H9 (cell line): ENCODE data around the gene TMEM178B. TPM values are rescaled to one million over a fixed set of nuclear protein-coding genes. Genes with fewer than 3 reads are reported as not detected.

ENCODE experiments used
- DNase-seq: peaks from one replicate; pipeline ENCODE4 v3.0.0-alpha.2; 2017
- H2AFZ ChIP-seq: one replicate; pipeline ENCODE4 v1.6.1; 2013; ENCODE audit warnings: mild to moderate bottlenecking, low read length, control low read depth, moderate library complexity
- H2AK5ac ChIP-seq: 2 replicates; pipeline ENCODE4 v1.6.1; 2013; ENCODE audit warnings: low read length, control low read depth, mixed read lengths; ENCODE audit not compliant: insufficient read length
- H2BK120ac ChIP-seq: one replicate; pipeline ENCODE4 v1.6.1; 2013; ENCODE audit warnings: low read depth, mild to moderate bottlenecking, low read length, control low read depth, inconsistent platforms; ENCODE audit not compliant: poor library complexity, severe bottlenecking
- H2BK12ac ChIP-seq: 2 replicates; pipeline ENCODE4 v1.6.1; 2013; ENCODE audit warnings: low read length, control low read depth, mixed read lengths, low read depth; ENCODE audit not compliant: insufficient read length
- H2BK15ac ChIP-seq: 2 replicates; pipeline ENCODE4 v1.6.1; 2013; ENCODE audit warnings: low read depth, low read length, control low read depth
- H2BK20ac ChIP-seq: one replicate; pipeline ENCODE4 v1.6.1; 2013; ENCODE audit warnings: low read depth, mild to moderate bottlenecking, low read length, control low read depth, inconsistent platforms; ENCODE audit not compliant: poor library complexity, severe bottlenecking
- H2BK5ac ChIP-seq: 2 replicates; pipeline ENCODE4 v1.6.1; 2013; ENCODE audit warnings: low read length, control low read depth, mixed read lengths; ENCODE audit not compliant: insufficient read length
- H3K14ac ChIP-seq: 2 replicates; pipeline ENCODE4 v1.6.1; 2013; ENCODE audit warnings: low read length, control low read depth; ENCODE audit not compliant: insufficient read depth
- H3K18ac ChIP-seq: 2 replicates; pipeline ENCODE4 v1.6.1; 2013; ENCODE audit warnings: low read depth, mild to moderate bottlenecking, mixed read lengths, low read length, control low read depth; ENCODE audit not compliant: insufficient read length
- H3K23ac ChIP-seq: 2 replicates; pipeline ENCODE4 v1.6.1; 2013; ENCODE audit warnings: low read length, control low read depth, mixed read lengths, low read depth; ENCODE audit not compliant: insufficient read length
- H3K23me2 ChIP-seq: 2 replicates; pipeline ENCODE4 v1.6.1; 2013; ENCODE audit warnings: low read depth, mild to moderate bottlenecking, mixed read lengths, low read length, control low read depth; ENCODE audit not compliant: insufficient read length, poor library complexity, severe bottlenecking
- H3K27ac ChIP-seq: 2 replicates; pipeline ENCODE4 v1.5.1; 2013; ENCODE audit warnings: low read length, control low read depth, mixed read lengths, low read depth; ENCODE audit not compliant: insufficient read length
- H3K27me3 ChIP-seq: 2 replicates; pipeline ENCODE4 v1.6.1; 2013; ENCODE audit warnings: low read length, control low read depth, inconsistent platforms; ENCODE audit not compliant: insufficient read depth
- H3K4ac ChIP-seq: 2 replicates; pipeline ENCODE4 v1.6.1; 2013; ENCODE audit warnings: low read depth, mild to moderate bottlenecking, control low read depth, inconsistent platforms, low read length, moderate library complexity
- H3K4me1 ChIP-seq: 2 replicates; pipeline ENCODE4 v1.6.1; 2013; ENCODE audit warnings: low read length, control low read depth, inconsistent platforms; ENCODE audit not compliant: insufficient read depth
- H3K4me2 ChIP-seq: 2 replicates; pipeline ENCODE4 v1.6.1; 2013; ENCODE audit warnings: low read length, control low read depth, mixed read lengths; ENCODE audit not compliant: insufficient read length, insufficient read depth
- H3K56ac ChIP-seq: 2 replicates; pipeline ENCODE4 v1.6.1; 2013; ENCODE audit warnings: low read depth, mild to moderate bottlenecking, mixed read lengths, low read length, control low read depth; ENCODE audit not compliant: insufficient read length
- H3K79me1 ChIP-seq: 2 replicates; pipeline ENCODE4 v1.6.1; 2013; ENCODE audit warnings: low read depth, mild to moderate bottlenecking, moderate library complexity, low read length, control low read depth, inconsistent platforms; ENCODE audit not compliant: insufficient read depth, poor library complexity, severe bottlenecking
- H3K79me2 ChIP-seq: 2 replicates; pipeline ENCODE4 v1.6.1; 2013; ENCODE audit warnings: low read length, control low read depth, inconsistent platforms; ENCODE audit not compliant: insufficient read depth
- H3K9ac ChIP-seq: 2 replicates; pipeline ENCODE4 v1.6.1; 2013; ENCODE audit warnings: low read length, control low read depth, mixed read lengths; ENCODE audit not compliant: insufficient read length; ENCODE audit errors: extremely low read depth
- H3K9me3 ChIP-seq: one replicate; pipeline ENCODE4 v1.6.1; 2013; ENCODE audit warnings: low read depth, low read length, inconsistent platforms; ENCODE audit not compliant: control insufficient read depth
- H3T11ph ChIP-seq: one replicate; pipeline ENCODE4 v1.6.1; 2013; ENCODE audit warnings: mild to moderate bottlenecking, low read length, control low read depth, inconsistent platforms
- H4K20me1 ChIP-seq: one replicate; pipeline ENCODE4 v1.6.1; 2013; ENCODE audit not compliant: control insufficient read depth, insufficient read length, insufficient read depth
- H4K5ac ChIP-seq: 2 replicates; pipeline ENCODE4 v1.6.1; 2013; ENCODE audit warnings: low read depth, mild to moderate bottlenecking, mixed read lengths, low read length, control low read depth; ENCODE audit not compliant: insufficient read length
- H4K8ac ChIP-seq: replicated peaks from 2 replicates; pipeline ENCODE4 v1.6.1; 2013; ENCODE audit warnings: low read length, control low read depth, mixed read lengths, low read depth; ENCODE audit not compliant: insufficient read length
- H4K91ac ChIP-seq: 2 replicates; pipeline ENCODE4 v1.6.1; 2013; ENCODE audit warnings: low read depth, mild to moderate bottlenecking, moderate library complexity, mixed read lengths, low read length, control low read depth; ENCODE audit not compliant: insufficient read length
- H3K27ac Mint-ChIP-seq, 3 experiments: 2 replicates in 2 of 3; 3 replicates in 1 of 3; pipeline ENCODE4 v1.8.0; 2020 to 2021; ENCODE audit warnings: mixed read lengths in 3 of 3, mild to moderate bottlenecking in 1 of 3, moderate library complexity in 1 of 3
- H3K27me3 Mint-ChIP-seq: 2 replicates; pipeline ENCODE4 v1.8.0; 2021; ENCODE audit warnings: low read depth, mild to moderate bottlenecking, moderate library complexity, mixed read lengths
- H3K36me3 Mint-ChIP-seq, 3 experiments: 2 replicates in 2 of 3; 3 replicates in 1 of 3; pipeline ENCODE4 v1.8.0; 2020 to 2021; ENCODE audit warnings: low read depth in 3 of 3, mixed read lengths in 3 of 3; ENCODE audit not compliant: insufficient read depth in 1 of 3
- H3K4me1 Mint-ChIP-seq, 2 experiments: 2 replicates each; pipeline ENCODE4 v1.8.0; 2020; ENCODE audit warnings: mixed read lengths in 2 of 2
- H3K4me3 Mint-ChIP-seq, 2 experiments: 2 replicates in 1 of 2; 3 replicates in 1 of 2; pipeline ENCODE4 v1.8.0; 2020 to 2021; ENCODE audit warnings: mild to moderate bottlenecking in 2 of 2, mixed read lengths in 2 of 2, moderate library complexity in 1 of 2
- H3K9me3 Mint-ChIP-seq, 2 experiments: 2 replicates in 1 of 2; 3 replicates in 1 of 2; pipeline ENCODE4 v1.8.0; 2020; ENCODE audit warnings: mild to moderate bottlenecking in 2 of 2, mixed read lengths in 2 of 2, moderate library complexity in 1 of 2
- CTCF ChIP-seq: fragments of 200-600 bp; sonication (generic); conservative IDR thresholded peaks from 3 replicates; pipeline ENCODE4 v1.8.0; 2021; ENCODE audit warnings: antibody characterized with exemption, mild to moderate bottlenecking
- WGBS: extraction: QIAGEN DNeasy Blood & Tissue Kit; methylation state at CpG from one replicate; pipeline ENCODE4 v1.1.7; 2013; ENCODE audit warnings: missing lambda C conversion rate, low lambda C conversion rate, mixed read lengths; ENCODE audit not compliant: insufficient read length; ENCODE audit errors: extremely low coverage; 5-methylcytosine and 5-hydroxymethylcytosine counted together
- total RNA-seq: library from RNA; stranded (reverse); gene quantifications from 2 replicates; pipeline ENCODE4 v1.2.1, GENCODE V29; 2021

The TMEM178B gene
- total RNA-seq, 1 experiment from 2014 or later: 11.3 TPM

GRCh38 chr7:141150465-141150864 lies 76.6 kb downstream of the TMEM178B start:
- DNase-seq: no peak
- Histone ChIP-seq H3K27me3 (no peaks in the 10 kb centered on the region), H3K27ac (no peak overlapping the region), H3K4me2 (no peak overlapping the region), H4K91ac (no peak overlapping the region), H3K9ac (no peak overlapping the region), H2BK15ac (no peak overlapping the region), H3T11ph (no peak overlapping the region), H3K79me2 (no peaks in the 10 kb centered on the region; the same call in 1 of the 2 replicates), H3K4me1 (no peaks in the 10 kb centered on the region), H3K23ac (no peak overlapping the region), H3K4ac (no peak overlapping the region), H2AFZ (no peak overlapping the region), H2BK20ac (no peak overlapping the region), H4K8ac (no peak overlapping the region), H3K56ac (no peak overlapping the region), H3K18ac (no peak overlapping the region), H3K79me1 (peaks cover 4% of the 10 kb centered on the region), H4K20me1 (no peaks in the 10 kb centered on the region), H3K9me3 (no peaks in the 10 kb centered on the region), H2AK5ac (no peak overlapping the region), H2BK5ac (no peak overlapping the region), H4K5ac (no peak overlapping the region), H3K23me2 (no peaks in the 10 kb centered on the region), H2BK12ac (no peak overlapping the region), H2BK120ac (no peak overlapping the region), H3K14ac (no peak overlapping the region)
- Mint-ChIP-seq H3K36me3 (no peaks in the 10 kb centered on the region), H3K9me3 (no peaks in the 10 kb centered on the region), H3K27me3 (no peaks in the 10 kb centered on the region), H3K4me3 (no peak overlapping the region), H3K4me1 (0 out of 4 replicates have a peak, but pooled peaks cover 0 to under 1% of the 10 kb centered on the region in 2 experiments), H3K27ac (no peak overlapping the region)
- no peak for TF ChIP-seq CTCF
- no CpG with 5 or more reads among the region's 2 CpGs for WGBS
